ENCODE results near the gene ERFE. TPM values are rescaled to one million over a fixed set of nuclear protein-coding genes. Genes with fewer than 3 reads are reported as not detected.
A peak's percentile ranks its signal among the peaks of the same experiment; 100 is the strongest.

ERFE gene
- total and polyA plus RNA-seq, 2 of the 13 experiments (the other 11 are each of a cell fraction or from before 2014, with no cell fraction given), result 0.09 TPM; not detected in 1

- Histone ChIP-seq H3K27me3 (ENCODE audit: control insufficient read depth in 1 of 2, insufficient read depth in 2 of 2, low read length in 2 of 2) (peaks cover 13 to 45% of the 10 kb centered on the region in 2 experiments), H3K4me1 (ENCODE audit: insufficient read depth, low read length) (peaks cover 53% of the 10 kb centered on the region), H3K9ac (ENCODE audit: insufficient read depth, low read depth, low read length) (no peak overlapping the region), H4K20me1 (ENCODE audit: insufficient read depth, low read length) (no peaks in the 10 kb centered on the region), H3K4me3 (replicated peaks in 1 of 3; ENCODE audit: insufficient read depth in 1 of 3, low read depth in 2 of 3, low read length in 3 of 3) (no peak overlapping the region; a peak in 1 of 6 replicates), H3K36me3 (replicated peaks in 1 of 2; ENCODE audit: control insufficient read depth in 1 of 2, insufficient read depth in 2 of 2, low read length in 2 of 2) (no peaks in the 10 kb centered on the region), H3K9me3 (ENCODE audit: low read length) (no peaks in the 10 kb centered on the region), H2AFZ (ENCODE audit: low read length) (no peak overlapping the region), H3K27ac (ENCODE audit: extremely low read length, insufficient read depth, low read length) (no peak overlapping the region), H3K79me2 (ENCODE audit: insufficient read depth, low read length) (no peaks in the 10 kb centered on the region), H3K4me2 (ENCODE audit: low read depth, low read length) (0 out of 2 replicates have a peak overlapping the region, but pooled peaks have one; percentile 21)
- ChIA-PET POLR2A (interaction anchor here (1.0 kb wide), 1 partner anchor 10 kb away, joined by 3 read pairs; no protein-coding TSS in a partner anchor), CTCF (ENCODE audit: low intra/inter-chr PET ratio, low total read pairs) (no interaction called here)
- in situ Hi-C loops (cut with HindIII; ENCODE audit: extremely low pct_ligation_motif_present, low pct_unique_long_range_greater_than_20kb) (no loop called here), intact Hi-C loops (cut with micrococcal nuclease; ENCODE audit: unreplicated experiment) (no loop called here)
- TF ChIP-seq ZNF710 (CRISPR knock-in tag; IDR thresholded peaks at IDR 0.05; ENCODE audit: borderline replicate concordance) (0 out of 2 replicates have a peak, but pooled peaks have one; percentile 34), ZFP36 (IDR thresholded peaks at IDR 0.05; ENCODE audit: borderline replicate concordance, low read depth, low read length, partially characterized antibody) (peak; percentile 88), ZNF296 (CRISPR knock-in tag; conservative IDR thresholded peaks at IDR 0.05) (no peak), HNRNPK (IDR thresholded peaks at IDR 0.05; ENCODE audit: low read depth, low read length, poor library complexity, severe bottlenecking) (no peak), MTERF4 (CRISPR knock-in tag; IDR thresholded peaks at IDR 0.05) (no peak), ELF3 (CRISPR knock-in tag; IDR thresholded peaks at IDR 0.05) (0 out of 2 replicates have a peak, but pooled peaks have one; percentile 25), ZBTB44 (CRISPR knock-in tag; IDR thresholded peaks at IDR 0.05) (no peak), MED13 (CRISPR knock-in tag; IDR thresholded peaks at IDR 0.05) (no peak), SOX13 (IDR thresholded peaks at IDR 0.05) (no peak), SOX13 (CRISPR knock-in tag; conservative IDR thresholded peaks at IDR 0.05 in 1 of 2, IDR thresholded peaks at IDR 0.05 in 1 of 2) (no peak), ZNF484 (CRISPR knock-in tag; IDR thresholded peaks at IDR 0.05; ENCODE audit: borderline replicate concordance, low read depth) (no peak)
- no TSS peak for BruUV-seq (replicated peaks)
- FAIRE-seq (no peak), DNase-seq (ENCODE audit: low spot score) (peak; percentile 54), ATAC-seq (no peak)
- 29% methylated on average over 10 of the region's 10 CpGs for WGBS (ENCODE audit: low lambda C conversion rate)
Measured at GRCh38 chr2:238141541-238142318, 17.0 kb upstream of the ERFE start.

All from HepG2 (cell line).